ENCODE results near the gene HSD17B14. TPM values are rescaled to one million over a fixed set of nuclear protein-coding genes. Genes with fewer than 3 reads are reported as not detected.

HSD17B14 gene
- total and polyA plus RNA-seq, 9 of the 15 experiments (the other 6 are each of a cell fraction or from before 2014, with no cell fraction given): 0.16 TPM; not detected in 8

GRCh38 chr19:48873476-48874302 lies 37.4 kb upstream of the HSD17B14 start (continued):
- TF ChIP-seq HNRNPH1 (optimal IDR thresholded peaks at IDR 0.05; ENCODE audit: low read depth, low read length): no peak
- TF ChIP-seq ZNF12 (CRISPR knock-in tag; IDR thresholded peaks at IDR 0.05): no peak
- no peak; the same call in 1 of the 2 replicates for TF ChIP-seq HNRNPL (IDR thresholded peaks at IDR 0.05; ENCODE audit: low read depth, low read length)
- no peak for TF ChIP-seq ZNF830 (CRISPR knock-in tag; IDR thresholded peaks at IDR 0.05)
- TF ChIP-seq BRD4 (IDR thresholded peaks at IDR 0.05): no peak
- TF ChIP-seq TCF15 (CRISPR knock-in tag; IDR thresholded peaks at IDR 0.05): peak; percentile 31; the same call in 1 of the 2 replicates
- peak; percentile 50 for TF ChIP-seq NUFIP1 (IDR thresholded peaks at IDR 0.05; ENCODE audit: partially characterized antibody)

GRCh38 chr19:48872884-48873475 lies 36.7 kb upstream of the HSD17B14 start:
- H2AFZ ChIP-seq (ENCODE audit: low read depth, low read length): no peak overlapping the region
- DNase-seq (ENCODE audit: extremely low read depth in 1 of 4, low spot score in 3 of 4) (peak; percentile 54 to 95 (median 73)), FAIRE-seq (peak; percentile 88), ATAC-seq (peak; percentile 43)
- no peaks in the 10 kb centered on the region for H3K9me3 ChIP-seq (replicated peaks; ENCODE audit: control insufficient read depth, insufficient read depth, low read depth, low read length)
- peak overlapping the region; percentile 94 for H3K27ac ChIP-seq (ENCODE audit: extremely low read depth, low read depth, low read length)
- peaks cover 20 to 42% of the 10 kb centered on the region in 2 experiments for H3K4me1 ChIP-seq (replicated peaks in 1 of 2; ENCODE audit: control insufficient read depth in 2 of 2, insufficient read depth in 2 of 2, low read length in 2 of 2)
- peak overlapping the region; percentile 95 for H3K4me2 ChIP-seq (ENCODE audit: insufficient read depth, low read length)
- peaks cover 55% of the 10 kb centered on the region for H3K79me2 ChIP-seq (ENCODE audit: control insufficient read depth, insufficient read depth, low read length)
- intact Hi-C loops (cut with micrococcal nuclease): loop anchor here (1.0 to 2.0 kb wide), 2 partner anchors 28 to 94 kb away; partner anchors contain the start of gene NUCB1
- no peaks in the 10 kb centered on the region for H3K27me3 ChIP-seq (ENCODE audit: control insufficient read depth in 2 of 2, insufficient read depth in 2 of 2, low read length in 2 of 2)
- H3K36me3 ChIP-seq (ENCODE audit: control insufficient read depth, insufficient read depth, low read length): peaks cover 42% of the 10 kb centered on the region
- H3K4me3 ChIP-seq: peak overlapping the region; percentile 87
- 0% methylated on average over 14 of the region's 14 CpGs for WGBS (ENCODE audit: insufficient coverage, low coverage, missing lambda C conversion rate)
- H3K9ac ChIP-seq (ENCODE audit: insufficient read depth in 1 of 2, low read depth in 2 of 2, low read length in 2 of 2): peak overlapping the region; percentile 92 to 93
- CTCF ChIA-PET (ENCODE audit: low intra/inter-chr PET ratio): interaction anchor here (0.5 to 1.1 kb wide), 2 partner anchors 36 to 93 kb away, joined by 3 read pairs; partner anchors contain the start of genes FTL and HSD17B14
- in situ Hi-C loops (cut with MboI): loop anchor here (10.0 kb wide), 1 partner anchor 92 kb away; the partner anchor contains the start of gene FTL
- no TSS peak for BruUV-seq (replicated peaks)
- H4K20me1 ChIP-seq (replicated peaks; ENCODE audit: control insufficient read depth, insufficient read depth, low read length): peaks cover 37% of the 10 kb centered on the region
- POLR2A ChIA-PET: interaction anchor here (0.6 to 12.2 kb wide), 21 partner anchors 8 to 553 kb away, joined by 3 to 439 read pairs (median 6); partner anchors contain the start of genes BAX, BCAT2, FTL and NUCB1
- no peaks in the 10 kb centered on the region for H3K9me1 ChIP-seq (ENCODE audit: control insufficient read depth, insufficient read depth, low read length)
- 0 out of 2 replicates have a peak, but pooled peaks have one; percentile 4 for TF ChIP-seq SMC3 (conservative IDR thresholded peaks at IDR 0.05; ENCODE audit: insufficient read depth, low read depth, low read length)
- TF ChIP-seq PHTF2 (CRISPR knock-in tag; IDR thresholded peaks at IDR 0.05): peak; percentile 35; the same call in 1 of the 2 replicates
- peak; percentile 98 for TF ChIP-seq FOSL1 (tag; conservative IDR thresholded peaks at IDR 0.05)
- TF ChIP-seq SMARCA4 (IDR thresholded peaks at IDR 0.05): peak; percentile 69; the same call in 1 of the 2 replicates
- TF ChIP-seq ZBTB7A (IDR thresholded peaks at IDR 0.05; ENCODE audit: borderline replicate concordance, control insufficient read depth, low read depth, low read length): peak; percentile 95
- TF ChIP-seq HEY1 (CRISPR knock-in tag; IDR thresholded peaks at IDR 0.05; ENCODE audit: borderline replicate concordance): peak; percentile 53; the same call in 1 of the 2 replicates
- peak; percentile 28 for TF ChIP-seq SMAD1 (IDR thresholded peaks at IDR 0.05; ENCODE audit: low read depth, low read length, partially characterized antibody)
- no peak for TF ChIP-seq MAFG (tag; conservative IDR thresholded peaks at IDR 0.05)
- peak; percentile 54 to 89; a peak in 2 of 4 replicates for TF ChIP-seq FOXA3 (CRISPR knock-in tag; conservative IDR thresholded peaks at IDR 0.05 in 1 of 2, IDR thresholded peaks at IDR 0.05 in 1 of 2)
- TF ChIP-seq ZNF354B (CRISPR knock-in tag; IDR thresholded peaks at IDR 0.05): no peak
- TF ChIP-seq TEAD4 (IDR thresholded peaks at IDR 0.05; ENCODE audit: low read length): peak; percentile 60; the same call in 1 of the 2 replicates
- TF ChIP-seq TEAD4 (CRISPR knock-in tag; IDR thresholded peaks at IDR 0.05; ENCODE audit: borderline replicate concordance): no peak

All from K562 (cell line).